A673 (cell line): ENCODE results near the gene NACA2. TPM values are rescaled to one million over a fixed set of nuclear protein-coding genes. Genes with fewer than 3 reads are reported as not detected.

Experiments used
- BruUV-seq: library from RNA; stranded (reverse); fragments of 400-500 nt; replicated peaks from 2 replicates; lab custom pipeline; 2021; lab: Mats Ljungman, UMichigan
- CTCF ChIA-PET: fragments of 300-600 bp; sonication (Branson Sonifier 250); formaldehyde crosslinking; loops from one replicate; lab custom pipeline; 2022; ENCODE audit warnings: antibody characterized with exemption; lab: Charles Lee
- POLR2A ChIA-PET: fragments of 300-600 bp; sonication (Branson Sonifier 250); formaldehyde crosslinking; loops from one replicate; lab custom pipeline; 2022; ENCODE audit warnings: antibody characterized with exemption; ENCODE audit not compliant: low non-redundant PET; lab: Charles Lee
- DNase-seq: peaks from one replicate; pipeline ENCODE4 v3.0.0-alpha.2; 2015; ENCODE audit warnings: low spot score
- H3K27ac ChIP-seq: fragments of 200-600 bp; sonication (generic); 2 replicates; pipeline ENCODE4 v1.5.1; 2016; ENCODE audit warnings: mixed run types, low read depth, mild to moderate bottlenecking, mixed read lengths, antibody characterized with exemption, low read length; ENCODE audit not compliant: poor library complexity, severe bottlenecking
- H3K27me3 ChIP-seq: fragments of 200-600 bp; sonication (generic); replicated peaks from 2 replicates; pipeline ENCODE4 v1.6.1; 2017; ENCODE audit warnings: mixed run types, low read depth, mild to moderate bottlenecking, mixed read lengths, antibody characterized with exemption, low read length; ENCODE audit not compliant: insufficient read depth, poor library complexity
- H3K36me3 ChIP-seq: fragments of 200-600 bp; sonication (generic); 2 replicates; pipeline ENCODE4 v1.6.1; 2016; ENCODE audit warnings: mixed run types, mild to moderate bottlenecking, mixed read lengths, antibody characterized with exemption, low read length; ENCODE audit not compliant: insufficient read depth, poor library complexity, severe bottlenecking
- H3K4me1 ChIP-seq: fragments of 200-600 bp; sonication (generic); 2 replicates; pipeline ENCODE4 v1.6.1; 2017; ENCODE audit warnings: mixed run types, mild to moderate bottlenecking, mixed read lengths, antibody characterized with exemption, low read length; ENCODE audit not compliant: insufficient read depth, poor library complexity, severe bottlenecking
- H3K4me3 ChIP-seq: fragments of 200-600 bp; sonication (generic); 2 replicates; pipeline ENCODE4 v1.5.1; 2016; ENCODE audit warnings: low read depth, mixed run types, mild to moderate bottlenecking, mixed read lengths, low read length; ENCODE audit not compliant: poor library complexity, severe bottlenecking
- H3K9me3 ChIP-seq: fragments of 200-600 bp; sonication (generic); 2 replicates; pipeline ENCODE4 v1.6.1; 2016; ENCODE audit warnings: mixed run types, low read depth, mild to moderate bottlenecking, mixed read lengths, antibody characterized with exemption, low read length; ENCODE audit not compliant: poor library complexity, severe bottlenecking
- EZH2 ChIP-seq: fragments of 200-600 bp; sonication (generic); IDR thresholded peaks from 2 replicates; pipeline ENCODE4 v1.6.1; 2017; ENCODE audit warnings: borderline replicate concordance, low read depth, mild to moderate bottlenecking, mixed read lengths, antibody characterized with exemption, low read length; ENCODE audit not compliant: poor library complexity, severe bottlenecking
- intact Hi-C: fragments of 100-400 bp; cut with micrococcal nuclease; formaldehyde crosslinking; loops from one replicate; pipeline ENCODE4 v1.10.0; 2022; ENCODE audit not compliant: unreplicated experiment
- total RNA-seq: library from RNA; stranded (reverse); gene quantifications from 2 replicates; pipeline ENCODE4 v1.2.3, GENCODE V29; 2021
- TF ChIP-seq, protein P1 (sequence below): fragments of 300-800, 200-600 bp; sonication (generic); conservative IDR thresholded peaks from 2 replicates; pipeline ENCODE4 v1.5.1; 2017; ENCODE audit warnings: low read depth, mild to moderate bottlenecking, antibody characterized with exemption, low read length, moderate library complexity, mixed read lengths

NACA2 gene
- total RNA-seq, 1 experiment from 2014 or later, result not detected

DNA sequence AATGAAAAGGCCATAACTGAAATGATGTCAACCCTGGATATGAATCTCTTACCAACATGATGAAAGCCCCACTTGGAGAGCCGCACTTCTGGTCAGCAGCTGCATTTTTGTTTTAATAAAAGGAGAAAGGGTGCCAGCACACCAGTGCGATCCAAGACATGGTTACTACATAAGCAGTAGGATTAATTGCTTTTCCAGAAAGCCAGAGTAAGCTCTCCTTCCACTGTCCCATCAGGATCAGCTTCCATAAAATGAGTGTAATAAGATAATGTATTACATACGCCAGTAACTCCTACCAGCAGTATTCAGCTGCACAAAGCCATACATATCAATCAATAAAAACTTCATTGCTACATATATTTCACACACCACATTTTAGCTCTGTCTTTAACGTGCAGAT is 26.3 kb upstream of the NACA2 start:
- Histone ChIP-seq H3K9me3 (peaks cover 15% of the 10 kb centered on the region), H3K36me3 (no peaks in the 10 kb centered on the region), H3K4me1 (no peaks in the 10 kb centered on the region), H3K4me3 (no peak overlapping the region), H3K27ac (no peak overlapping the region), H3K27me3 (no peaks in the 10 kb centered on the region)
- ChIA-PET POLR2A (no interaction called here), CTCF (interaction anchor here (0.6 to 0.7 kb wide), 2 partner anchors 18 to 544 kb away, joined by 3 to 7 read pairs; no protein-coding TSS in a partner anchor)
- intact Hi-C loops, result no loop called here
- no peak for DNase-seq
- TF ChIP-seq EZH2, result no peak
- TF ChIP-seq, protein P1, sequence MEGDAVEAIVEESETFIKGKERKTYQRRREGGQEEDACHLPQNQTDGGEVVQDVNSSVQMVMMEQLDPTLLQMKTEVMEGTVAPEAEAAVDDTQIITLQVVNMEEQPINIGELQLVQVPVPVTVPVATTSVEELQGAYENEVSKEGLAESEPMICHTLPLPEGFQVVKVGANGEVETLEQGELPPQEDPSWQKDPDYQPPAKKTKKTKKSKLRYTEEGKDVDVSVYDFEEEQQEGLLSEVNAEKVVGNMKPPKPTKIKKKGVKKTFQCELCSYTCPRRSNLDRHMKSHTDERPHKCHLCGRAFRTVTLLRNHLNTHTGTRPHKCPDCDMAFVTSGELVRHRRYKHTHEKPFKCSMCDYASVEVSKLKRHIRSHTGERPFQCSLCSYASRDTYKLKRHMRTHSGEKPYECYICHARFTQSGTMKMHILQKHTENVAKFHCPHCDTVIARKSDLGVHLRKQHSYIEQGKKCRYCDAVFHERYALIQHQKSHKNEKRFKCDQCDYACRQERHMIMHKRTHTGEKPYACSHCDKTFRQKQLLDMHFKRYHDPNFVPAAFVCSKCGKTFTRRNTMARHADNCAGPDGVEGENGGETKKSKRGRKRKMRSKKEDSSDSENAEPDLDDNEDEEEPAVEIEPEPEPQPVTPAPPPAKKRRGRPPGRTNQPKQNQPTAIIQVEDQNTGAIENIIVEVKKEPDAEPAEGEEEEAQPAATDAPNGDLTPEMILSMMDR, result no peak
- BruUV-seq, result no TSS peak

DNA sequence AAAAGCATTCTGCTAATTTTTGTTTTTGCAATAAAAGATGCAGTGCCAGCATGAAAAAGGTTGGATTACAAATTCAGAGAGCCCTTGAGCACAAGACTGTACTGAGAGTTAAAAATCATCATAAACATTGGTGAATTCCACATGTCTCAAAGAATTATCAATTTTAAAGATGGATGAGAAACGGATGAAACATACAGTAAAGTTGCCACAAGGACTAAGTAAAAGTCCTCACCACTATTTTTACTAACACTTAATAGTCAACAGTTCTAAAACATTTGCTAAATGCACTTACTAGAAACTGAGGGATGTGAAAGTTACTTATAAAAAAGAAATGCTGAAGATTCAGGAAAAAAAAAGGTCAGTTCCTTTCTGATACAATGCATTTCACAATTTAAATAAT is 25.8 kb upstream of the NACA2 start:
- POLR2A ChIA-PET, result no interaction called here

DNA sequence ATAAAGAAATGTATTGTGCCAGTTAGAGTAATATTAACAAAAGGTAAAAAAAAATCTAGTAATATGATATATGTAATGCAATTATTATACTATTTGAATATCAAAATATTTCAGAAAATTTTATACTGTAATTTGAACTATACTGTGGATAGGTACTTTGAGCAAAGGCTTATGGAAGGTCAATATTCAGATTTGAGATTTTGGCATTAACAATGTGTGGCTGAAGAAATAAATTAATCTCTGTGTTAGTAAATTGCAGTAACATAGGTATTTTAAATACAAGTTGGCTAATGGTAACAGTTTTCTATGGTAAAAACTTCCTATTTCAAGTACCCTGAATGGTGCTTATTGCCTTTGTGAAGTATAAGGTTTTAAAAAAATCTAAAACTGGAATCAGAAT is 23.2 kb upstream of the NACA2 start:
- H3K27me3 ChIP-seq, result no peaks in the 10 kb centered on the region
- TF ChIP-seq EZH2, result no peak
- TF ChIP-seq, protein P1, result no peak
- peaks cover 6% of the 10 kb centered on the region for H3K9me3 ChIP-seq
- H3K4me1 ChIP-seq, result no peaks in the 10 kb centered on the region
- CTCF ChIA-PET, result no interaction called here
- no peaks in the 10 kb centered on the region for H3K36me3 ChIP-seq
- H3K27ac ChIP-seq, result no peak overlapping the region
- intact Hi-C loops, result no loop called here
- POLR2A ChIA-PET, result no interaction called here
- no TSS peak for BruUV-seq
- no peak overlapping the region for H3K4me3 ChIP-seq
- DNase-seq, result no peak

More for the DNA sequence above, 25.8 kb upstream of the NACA2 start:
- H3K27me3 ChIP-seq, result no peaks in the 10 kb centered on the region
- intact Hi-C loops, result no loop called here
- no peak overlapping the region for H3K4me3 ChIP-seq
- no peaks in the 10 kb centered on the region for H3K4me1 ChIP-seq
- no peak for DNase-seq
- BruUV-seq, result no TSS peak
- H3K36me3 ChIP-seq, result no peaks in the 10 kb centered on the region
- TF ChIP-seq, protein P1, result no peak
- no peak for TF ChIP-seq EZH2
- CTCF ChIA-PET, result interaction anchor here (0.6 to 0.7 kb wide), 2 partner anchors 18 to 544 kb away, joined by 3 to 7 read pairs; no protein-coding TSS in a partner anchor
- no peak overlapping the region for H3K27ac ChIP-seq
- peaks cover 15% of the 10 kb centered on the region for H3K9me3 ChIP-seq
